Measurements from ENCODE around the gene FAM114A1. TPM values are rescaled to one million over a fixed set of nuclear protein-coding genes. Genes with fewer than 3 reads are reported as not detected.

Gene FAM114A1
- total RNA-seq, 4 donors from 2014 or later: 87.4 to 164 (median 109) TPM

Small RNA genes lying within 50 kb of the gene (small RNA-seq; reads per million reads assigned to genes)
- gene MIR574: 164 reads per million, percentile 98 among the genes with 10 or more reads in this experiment

Other genes with a start within 250 kb of the FAM114A1 start
- 10 to 100 TPM; 46.0 to 73.1 (median 54.7) TPM for gene KLF3, start 203.6 kb upstream of the FAM114A1 start, total RNA-seq
- gene TLR10, start 84.8 kb upstream of the FAM114A1 start, total RNA-seq: 1 to 10 TPM in 1 of 4 donors, under 1 TPM in 2, not detected in 1; 0.34 to 2.1 (median 0.44) TPM
- 10 to 100 TPM in 3 of 4 donors, 1 to 10 TPM in 1; 8.1 to 70.2 (median 32.1) TPM for gene TLR1, start 63.0 kb upstream of the FAM114A1 start, total RNA-seq
- 10 to 100 TPM in 3 of 4 donors, 1 to 10 TPM in 1; 4.7 to 19.2 (median 10.7) TPM for gene TLR6, start 11.0 kb upstream of the FAM114A1 start, total RNA-seq
- gene TMEM156, start 164.6 kb downstream of the FAM114A1 start, total RNA-seq: 1 to 10 TPM in 1 of 4 donors, under 1 TPM in 1, not detected in 2; 0.49 to 1.0 TPM
- gene KLHL5, start 194.4 kb downstream of the FAM114A1 start, total RNA-seq: 10 to 100 TPM; 54.6 to 77.5 (median 64.7) TPM

Measured in subcutaneous adipose tissue (tissue), 4 donors.